HEK293 (cell line): ENCODE measurements around the gene ARHGAP5.

Source experiments
- CTCF ChIA-PET: fragments of 350-600 bp; formaldehyde crosslinking; extraction: SDS; loops from one replicate; lab custom pipeline; 2021; ENCODE audit warnings: antibody characterized with exemption; lab: Yijun Ruan, JAX
- POLR2A ChIA-PET: fragments of 300-600 bp; formaldehyde crosslinking; extraction: SDS; loops from one replicate; lab custom pipeline; 2020; ENCODE audit warnings: antibody characterized with exemption, inconsistent platforms; lab: Yijun Ruan, JAX
- H3K27ac ChIP-seq: fragments of 200-500 bp; sonication (Bioruptor generic); 2 replicates; pipeline ENCODE4 v1.5.1; 2014; ENCODE audit warnings: low read depth, low read length, control low read depth, inconsistent platforms; ENCODE audit errors: extremely low read depth
- H3K36me3 ChIP-seq, 2 experiments: fragments of 200-500 bp in 1 of 2; sonication (Bioruptor generic) in 1 of 2; 1 replicate in 1 of 2; 2 replicates in 1 of 2; pipeline ENCODE4 v1.5.1; 2014 to 2017; ENCODE audit warnings: inconsistent platforms in 2 of 2, low read length in 2 of 2; ENCODE audit not compliant: control insufficient read depth in 2 of 2, insufficient read depth in 1 of 2
- H3K4me1 ChIP-seq: fragments of 200-500 bp; sonication (Bioruptor generic); 2 replicates; pipeline ENCODE4 v1.5.1; 2014; ENCODE audit warnings: mild to moderate bottlenecking, low read length, inconsistent platforms; ENCODE audit not compliant: control insufficient read depth, insufficient read depth
- H3K4me3 ChIP-seq: 2 replicates; pipeline ENCODE4 v1.5.1; 2011; ENCODE audit warnings: low read depth, mild to moderate bottlenecking, control low read depth, low read length, moderate library complexity
- H3K9me3 ChIP-seq: fragments of 200-500 bp; sonication (Bioruptor generic); 2 replicates; pipeline ENCODE4 v1.5.1; 2014; ENCODE audit warnings: low read depth, low read length, inconsistent platforms; ENCODE audit not compliant: control insufficient read depth, insufficient read depth
- MZF1 ChIP-seq: fragments of 450-650 bp; formaldehyde crosslinking; IDR thresholded peaks from 2 replicates; pipeline ENCODE4 v1.5.1; 2017; ENCODE audit warnings: missing biosample characterization, missing genetic modification characterization, borderline replicate concordance
- SP7 ChIP-seq: fragments of 450-650 bp; formaldehyde crosslinking; IDR thresholded peaks from 2 replicates; pipeline ENCODE4 v1.5.1; 2016; ENCODE audit warnings: missing biosample characterization, missing genetic modification characterization
- ZBTB21 ChIP-seq: fragments of 450-650 bp; formaldehyde crosslinking; IDR thresholded peaks from 2 replicates; pipeline ENCODE4 v1.5.1; 2017; ENCODE audit warnings: missing biosample characterization, missing genetic modification characterization
- ZNF138 ChIP-seq: fragments of 450-650 bp; formaldehyde crosslinking; IDR thresholded peaks from 2 replicates; pipeline ENCODE4 v1.5.1; 2016; ENCODE audit warnings: missing biosample characterization, missing genetic modification characterization, borderline replicate concordance
- ZNF529 ChIP-seq: fragments of 450-650 bp; formaldehyde crosslinking; IDR thresholded peaks from 2 replicates; pipeline ENCODE4 v1.5.1; 2017; ENCODE audit warnings: missing genetic modification characterization, missing biosample characterization; ENCODE audit not compliant: insufficient replicate concordance
- TF ChIP-seq, protein P1 (sequence below): fragments of 450-650 bp; formaldehyde crosslinking; IDR thresholded peaks from 2 replicates; pipeline ENCODE4 v1.5.1; 2016; ENCODE audit warnings: missing biosample characterization, missing genetic modification characterization
- TF ChIP-seq, protein P2 (sequence below): fragments of 450-650 bp; formaldehyde crosslinking; IDR thresholded peaks from 2 replicates; pipeline ENCODE4 v1.5.1; 2016; ENCODE audit warnings: missing biosample characterization, missing genetic modification characterization
- TF ChIP-seq, protein P3 (sequence below): fragments of 450-650 bp; IDR thresholded peaks from 2 replicates; pipeline ENCODE4 v1.5.1; 2018; ENCODE audit warnings: missing biosample characterization, missing genetic modification characterization
- TF ChIP-seq, protein P4 (sequence below): fragments of 450-650 bp; formaldehyde crosslinking; IDR thresholded peaks from 2 replicates; pipeline ENCODE4 v1.5.1; 2016; ENCODE audit warnings: missing biosample characterization, missing genetic modification characterization
- TF ChIP-seq, protein P5 (sequence below): fragments of 450-650 bp; formaldehyde crosslinking; IDR thresholded peaks from 2 replicates; pipeline ENCODE4 v1.5.1; 2017; ENCODE audit warnings: missing biosample characterization, missing genetic modification characterization

Gene ARHGAP5

DNA sequence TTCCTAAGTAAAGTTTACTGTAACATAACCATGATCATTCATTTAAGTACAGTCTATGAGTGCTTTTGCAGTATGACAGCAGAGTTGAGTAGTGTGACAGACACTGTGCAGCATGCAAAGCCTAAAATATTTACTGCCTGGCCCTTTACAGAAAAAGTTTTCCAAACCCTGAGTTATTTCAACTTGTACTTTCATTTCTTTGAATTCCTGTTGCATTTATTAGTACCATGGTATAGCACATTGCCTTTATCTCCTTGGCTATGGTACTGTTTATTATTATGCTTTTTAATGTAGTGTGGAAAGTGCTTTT is 6.2 kb downstream of the ARHGAP5 start (continued):
- no peak for TF ChIP-seq ZNF529 (tag by site-specific recombination)
- TF ChIP-seq, protein P1, sequence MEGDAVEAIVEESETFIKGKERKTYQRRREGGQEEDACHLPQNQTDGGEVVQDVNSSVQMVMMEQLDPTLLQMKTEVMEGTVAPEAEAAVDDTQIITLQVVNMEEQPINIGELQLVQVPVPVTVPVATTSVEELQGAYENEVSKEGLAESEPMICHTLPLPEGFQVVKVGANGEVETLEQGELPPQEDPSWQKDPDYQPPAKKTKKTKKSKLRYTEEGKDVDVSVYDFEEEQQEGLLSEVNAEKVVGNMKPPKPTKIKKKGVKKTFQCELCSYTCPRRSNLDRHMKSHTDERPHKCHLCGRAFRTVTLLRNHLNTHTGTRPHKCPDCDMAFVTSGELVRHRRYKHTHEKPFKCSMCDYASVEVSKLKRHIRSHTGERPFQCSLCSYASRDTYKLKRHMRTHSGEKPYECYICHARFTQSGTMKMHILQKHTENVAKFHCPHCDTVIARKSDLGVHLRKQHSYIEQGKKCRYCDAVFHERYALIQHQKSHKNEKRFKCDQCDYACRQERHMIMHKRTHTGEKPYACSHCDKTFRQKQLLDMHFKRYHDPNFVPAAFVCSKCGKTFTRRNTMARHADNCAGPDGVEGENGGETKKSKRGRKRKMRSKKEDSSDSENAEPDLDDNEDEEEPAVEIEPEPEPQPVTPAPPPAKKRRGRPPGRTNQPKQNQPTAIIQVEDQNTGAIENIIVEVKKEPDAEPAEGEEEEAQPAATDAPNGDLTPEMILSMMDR: no peak
- TF ChIP-seq, protein P2, sequence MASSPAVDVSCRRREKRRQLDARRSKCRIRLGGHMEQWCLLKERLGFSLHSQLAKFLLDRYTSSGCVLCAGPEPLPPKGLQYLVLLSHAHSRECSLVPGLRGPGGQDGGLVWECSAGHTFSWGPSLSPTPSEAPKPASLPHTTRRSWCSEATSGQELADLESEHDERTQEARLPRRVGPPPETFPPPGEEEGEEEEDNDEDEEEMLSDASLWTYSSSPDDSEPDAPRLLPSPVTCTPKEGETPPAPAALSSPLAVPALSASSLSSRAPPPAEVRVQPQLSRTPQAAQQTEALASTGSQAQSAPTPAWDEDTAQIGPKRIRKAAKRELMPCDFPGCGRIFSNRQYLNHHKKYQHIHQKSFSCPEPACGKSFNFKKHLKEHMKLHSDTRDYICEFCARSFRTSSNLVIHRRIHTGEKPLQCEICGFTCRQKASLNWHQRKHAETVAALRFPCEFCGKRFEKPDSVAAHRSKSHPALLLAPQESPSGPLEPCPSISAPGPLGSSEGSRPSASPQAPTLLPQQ: no peak
- TF ChIP-seq, protein P3, sequence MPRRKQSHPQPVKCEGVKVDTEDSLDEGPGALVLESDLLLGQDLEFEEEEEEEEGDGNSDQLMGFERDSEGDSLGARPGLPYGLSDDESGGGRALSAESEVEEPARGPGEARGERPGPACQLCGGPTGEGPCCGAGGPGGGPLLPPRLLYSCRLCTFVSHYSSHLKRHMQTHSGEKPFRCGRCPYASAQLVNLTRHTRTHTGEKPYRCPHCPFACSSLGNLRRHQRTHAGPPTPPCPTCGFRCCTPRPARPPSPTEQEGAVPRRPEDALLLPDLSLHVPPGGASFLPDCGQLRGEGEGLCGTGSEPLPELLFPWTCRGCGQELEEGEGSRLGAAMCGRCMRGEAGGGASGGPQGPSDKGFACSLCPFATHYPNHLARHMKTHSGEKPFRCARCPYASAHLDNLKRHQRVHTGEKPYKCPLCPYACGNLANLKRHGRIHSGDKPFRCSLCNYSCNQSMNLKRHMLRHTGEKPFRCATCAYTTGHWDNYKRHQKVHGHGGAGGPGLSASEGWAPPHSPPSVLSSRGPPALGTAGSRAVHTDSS (tag by site-specific recombination): no peak

DNA sequence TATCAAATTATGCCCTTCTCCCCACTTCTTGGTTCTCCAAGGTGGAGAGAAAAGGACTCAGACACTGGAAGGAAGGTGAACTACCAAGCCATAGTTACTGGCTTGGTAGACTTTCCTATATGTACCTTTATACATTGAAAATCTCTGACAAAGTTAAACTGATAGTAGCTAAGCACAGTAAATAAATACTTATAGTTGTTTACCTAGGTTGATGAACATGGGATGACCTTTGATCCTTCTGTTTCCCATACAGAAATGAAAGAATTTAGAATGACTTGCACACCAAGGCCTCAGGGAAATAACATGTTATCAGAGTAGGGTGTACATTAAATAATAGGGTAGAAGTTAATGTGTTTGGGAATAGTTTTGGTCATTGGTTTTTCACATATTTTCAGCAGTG is 6.7 kb downstream of the ARHGAP5 start:
- Histone ChIP-seq H3K4me3 (no peak overlapping the region), H3K4me1 (peaks cover 64% of the 10 kb centered on the region), H3K27ac (no peak overlapping the region), H3K9me3 (no peaks in the 10 kb centered on the region), H3K36me3 (peaks cover 0 to 3% of the 10 kb centered on the region in 2 experiments; a peak in 2 of 3 replicates)
- TF ChIP-seq ZBTB21 (tag by site-specific recombination) (no peak), ZNF138 (tag by site-specific recombination) (no peak), SP7 (tag by site-specific recombination) (peak; percentile 78)
- TF ChIP-seq, protein P4, sequence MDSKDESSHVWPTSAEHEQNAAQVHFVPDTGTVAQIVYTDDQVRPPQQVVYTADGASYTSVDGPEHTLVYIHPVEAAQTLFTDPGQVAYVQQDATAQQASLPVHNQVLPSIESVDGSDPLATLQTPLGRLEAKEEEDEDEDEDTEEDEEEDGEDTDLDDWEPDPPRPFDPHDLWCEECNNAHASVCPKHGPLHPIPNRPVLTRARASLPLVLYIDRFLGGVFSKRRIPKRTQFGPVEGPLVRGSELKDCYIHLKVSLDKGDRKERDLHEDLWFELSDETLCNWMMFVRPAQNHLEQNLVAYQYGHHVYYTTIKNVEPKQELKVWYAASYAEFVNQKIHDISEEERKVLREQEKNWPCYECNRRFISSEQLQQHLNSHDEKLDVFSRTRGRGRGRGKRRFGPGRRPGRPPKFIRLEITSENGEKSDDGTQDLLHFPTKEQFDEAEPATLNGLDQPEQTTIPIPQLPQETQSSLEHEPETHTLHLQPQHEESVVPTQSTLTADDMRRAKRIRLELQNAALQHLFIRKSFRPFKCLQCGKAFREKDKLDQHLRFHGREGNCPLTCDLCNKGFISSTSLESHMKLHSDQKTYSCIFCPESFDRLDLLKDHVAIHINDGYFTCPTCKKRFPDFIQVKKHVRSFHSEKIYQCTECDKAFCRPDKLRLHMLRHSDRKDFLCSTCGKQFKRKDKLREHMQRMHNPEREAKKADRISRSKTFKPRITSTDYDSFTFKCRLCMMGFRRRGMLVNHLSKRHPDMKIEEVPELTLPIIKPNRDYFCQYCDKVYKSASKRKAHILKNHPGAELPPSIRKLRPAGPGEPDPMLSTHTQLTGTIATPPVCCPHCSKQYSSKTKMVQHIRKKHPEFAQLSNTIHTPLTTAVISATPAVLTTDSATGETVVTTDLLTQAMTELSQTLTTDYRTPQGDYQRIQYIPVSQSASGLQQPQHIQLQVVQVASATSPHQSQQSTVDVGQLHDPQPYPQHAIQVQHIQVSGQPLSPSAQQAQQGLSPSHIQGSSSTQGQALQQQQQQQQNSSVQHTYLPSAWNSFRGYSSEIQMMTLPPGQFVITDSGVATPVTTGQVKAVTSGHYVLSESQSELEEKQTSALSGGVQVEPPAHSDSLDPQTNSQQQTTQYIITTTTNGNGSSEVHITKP (tag by site-specific recombination): peak; percentile 39; the same call in 1 of the 2 replicates
- ChIA-PET CTCF (interaction anchor here (2.4 kb wide), 1 partner anchor 10 kb away, joined by 7 read pairs; no protein-coding TSS in a partner anchor), POLR2A (no interaction called here)

DNA sequence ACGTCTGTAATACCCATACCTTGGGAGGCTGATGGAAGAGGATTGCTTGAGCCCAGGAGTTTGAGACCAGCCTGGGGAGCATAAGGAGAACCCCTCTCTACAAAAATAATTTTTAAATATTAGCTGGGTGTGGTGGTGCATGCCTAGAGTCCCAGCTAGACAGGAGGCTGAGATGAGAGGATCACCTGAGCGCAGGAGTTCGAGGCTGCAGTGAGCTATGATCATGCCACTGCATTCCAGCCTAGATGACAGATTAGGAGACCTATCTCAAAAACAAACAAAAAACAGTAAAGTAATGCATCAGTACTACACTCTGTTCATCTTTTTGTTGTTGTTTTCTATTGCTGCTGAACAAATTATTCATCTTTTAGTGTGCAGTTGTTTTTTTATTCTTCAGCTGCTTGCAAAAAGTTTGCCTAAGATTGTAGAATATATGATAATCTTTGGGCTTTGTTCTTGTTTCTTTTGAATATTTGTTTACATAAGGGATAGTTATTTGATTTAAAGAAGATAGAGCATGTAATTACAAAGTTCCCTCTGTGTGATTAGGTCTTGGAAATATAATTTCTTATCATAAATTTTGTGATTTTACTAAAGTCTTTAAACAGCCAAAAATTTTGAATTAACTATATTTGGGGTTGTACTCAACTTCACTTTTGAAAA is 8.2 kb downstream of the ARHGAP5 start:
- CTCF ChIA-PET: interaction anchor here (0.6 to 2.4 kb wide), 5 partner anchors 12 to 169 kb away, joined by 3 to 7 read pairs (median 5); no protein-coding TSS in a partner anchor

More for the DNA sequence above, 8.2 kb downstream of the ARHGAP5 start:
- POLR2A ChIA-PET: interaction anchor here (2.3 kb wide), 1 partner anchor 9 kb away, joined by 8 read pairs; the partner anchor contains the start of gene ARHGAP5
- TF ChIP-seq MZF1 (tag by site-specific recombination): no peak
- TF ChIP-seq, protein P5, sequence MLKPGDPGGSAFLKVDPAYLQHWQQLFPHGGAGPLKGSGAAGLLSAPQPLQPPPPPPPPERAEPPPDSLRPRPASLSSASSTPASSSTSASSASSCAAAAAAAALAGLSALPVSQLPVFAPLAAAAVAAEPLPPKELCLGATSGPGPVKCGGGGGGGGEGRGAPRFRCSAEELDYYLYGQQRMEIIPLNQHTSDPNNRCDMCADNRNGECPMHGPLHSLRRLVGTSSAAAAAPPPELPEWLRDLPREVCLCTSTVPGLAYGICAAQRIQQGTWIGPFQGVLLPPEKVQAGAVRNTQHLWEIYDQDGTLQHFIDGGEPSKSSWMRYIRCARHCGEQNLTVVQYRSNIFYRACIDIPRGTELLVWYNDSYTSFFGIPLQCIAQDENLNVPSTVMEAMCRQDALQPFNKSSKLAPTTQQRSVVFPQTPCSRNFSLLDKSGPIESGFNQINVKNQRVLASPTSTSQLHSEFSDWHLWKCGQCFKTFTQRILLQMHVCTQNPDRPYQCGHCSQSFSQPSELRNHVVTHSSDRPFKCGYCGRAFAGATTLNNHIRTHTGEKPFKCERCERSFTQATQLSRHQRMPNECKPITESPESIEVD: peak; percentile 62; the same call in 1 of the 2 replicates
- peaks cover 64% of the 10 kb centered on the region for H3K4me1 ChIP-seq
- H3K4me3 ChIP-seq: no peak overlapping the region
- no peak overlapping the region for H3K27ac ChIP-seq
- H3K36me3 ChIP-seq: peaks cover under 1 to 3% of the 10 kb centered on the region in 2 experiments
- H3K9me3 ChIP-seq: no peaks in the 10 kb centered on the region
